Measurements from ENCODE around the gene PARD6G. TPM values are rescaled to one million over a fixed set of nuclear protein-coding genes. Genes with fewer than 3 reads are reported as not detected.

Gene PARD6G
- total RNA-seq, 2 experiments from 2014 or later: 0.10 TPM; not detected in 1

- H3K4me1 Mint-ChIP-seq (ENCODE audit: low read depth): peaks cover 6% of the 10 kb centered on the region
- no peaks in the 10 kb centered on the region for H3K36me3 Mint-ChIP-seq (ENCODE audit: low read depth)
- peaks cover 44% of the 10 kb centered on the region for H3K27me3 Mint-ChIP-seq (ENCODE audit: low read depth)
- no peak overlapping the region for H3K4me3 Mint-ChIP-seq
- DNase-seq: no peak
- intact Hi-C loops (cut with micrococcal nuclease): no loop called here
- no peak overlapping the region for H3K27ac Mint-ChIP-seq
- CTCF ChIA-PET: interaction anchor here (0.5 kb wide), 1 partner anchor 67 kb away, joined by 3 read pairs; no protein-coding TSS in a partner anchor
- no peaks in the 10 kb centered on the region for H3K9me3 Mint-ChIP-seq
These were observed 46.2 kb downstream of the PARD6G start for GRCh38 chr18:80200932-80201672.

GRCh38 chr18:80200171-80200931 is 47.0 kb downstream of the PARD6G start:
- H3K36me3 Mint-ChIP-seq (ENCODE audit: low read depth): no peaks in the 10 kb centered on the region
- CTCF ChIA-PET: interaction anchor here (0.5 kb wide), 1 partner anchor 66 kb away, joined by 3 read pairs; no protein-coding TSS in a partner anchor
- H3K4me3 Mint-ChIP-seq: no peak overlapping the region
- no peaks in the 10 kb centered on the region for H3K9me3 Mint-ChIP-seq
- peaks cover 42% of the 10 kb centered on the region for H3K27me3 Mint-ChIP-seq (ENCODE audit: low read depth)
- H3K4me1 Mint-ChIP-seq (ENCODE audit: low read depth): peaks cover 6% of the 10 kb centered on the region
- no peak overlapping the region for H3K27ac Mint-ChIP-seq
- intact Hi-C loops (cut with micrococcal nuclease): no loop called here
- no peak for DNase-seq

DNA sequence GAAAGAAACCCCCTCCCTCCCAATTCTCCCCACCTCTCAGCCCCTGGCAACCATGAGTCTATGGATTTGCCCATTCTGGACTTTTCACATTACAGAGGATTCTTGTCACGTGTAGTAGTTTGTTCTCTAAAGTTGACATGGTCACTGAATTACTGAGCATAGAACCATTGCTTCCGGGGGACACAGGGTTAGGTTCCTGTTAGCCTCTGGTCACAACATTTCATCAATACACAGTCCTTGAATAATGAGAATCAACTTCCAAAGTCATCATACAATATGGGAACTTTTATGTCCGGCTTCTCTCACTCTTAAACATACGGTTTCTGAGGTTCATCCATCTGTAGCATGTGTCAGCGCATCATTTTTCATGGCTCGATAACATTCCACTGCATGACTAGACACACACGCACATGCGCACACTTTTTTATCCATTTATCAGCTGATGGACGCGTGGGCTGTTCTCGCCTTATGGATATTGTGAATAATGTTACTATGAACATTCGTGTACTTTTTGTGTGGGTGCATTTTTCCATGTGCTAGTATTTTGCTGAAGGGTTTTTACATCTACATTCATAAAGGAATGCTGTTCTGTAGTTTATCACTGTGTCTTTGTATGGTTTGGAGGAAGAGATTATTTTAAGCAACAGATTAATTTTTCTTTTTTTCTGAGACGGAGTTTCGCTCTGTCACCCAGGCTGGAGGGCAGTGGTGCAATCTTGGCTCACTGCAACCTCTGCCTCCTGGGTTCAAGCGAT is 48.1 kb downstream of the PARD6G start:
- Mint-ChIP-seq H3K4me3 (no peak overlapping the region), H3K36me3 (ENCODE audit: low read depth) (no peaks in the 10 kb centered on the region), H3K27ac (no peak overlapping the region), H3K27me3 (ENCODE audit: low read depth) (peaks cover 42% of the 10 kb centered on the region), H3K4me1 (ENCODE audit: low read depth) (peaks cover 6% of the 10 kb centered on the region), H3K9me3 (no peaks in the 10 kb centered on the region)
- DNase-seq: no peak
- CTCF ChIA-PET: no interaction called here
- intact Hi-C loops (cut with micrococcal nuclease): no loop called here

- CTCF ChIA-PET: no interaction called here
- no peaks in the 10 kb centered on the region for H3K9me3 Mint-ChIP-seq
- intact Hi-C loops (cut with micrococcal nuclease): no loop called here
- H3K27me3 Mint-ChIP-seq (ENCODE audit: low read depth): peaks cover 45% of the 10 kb centered on the region
- H3K4me3 Mint-ChIP-seq: no peak overlapping the region
- no peak for DNase-seq
- H3K4me1 Mint-ChIP-seq (ENCODE audit: low read depth): peaks cover 6% of the 10 kb centered on the region
- no peak overlapping the region for H3K27ac Mint-ChIP-seq
- H3K36me3 Mint-ChIP-seq (ENCODE audit: low read depth): no peaks in the 10 kb centered on the region
These were observed 48.9 kb downstream of the PARD6G start for GRCh38 chr18:80198391-80198790.

DNA sequence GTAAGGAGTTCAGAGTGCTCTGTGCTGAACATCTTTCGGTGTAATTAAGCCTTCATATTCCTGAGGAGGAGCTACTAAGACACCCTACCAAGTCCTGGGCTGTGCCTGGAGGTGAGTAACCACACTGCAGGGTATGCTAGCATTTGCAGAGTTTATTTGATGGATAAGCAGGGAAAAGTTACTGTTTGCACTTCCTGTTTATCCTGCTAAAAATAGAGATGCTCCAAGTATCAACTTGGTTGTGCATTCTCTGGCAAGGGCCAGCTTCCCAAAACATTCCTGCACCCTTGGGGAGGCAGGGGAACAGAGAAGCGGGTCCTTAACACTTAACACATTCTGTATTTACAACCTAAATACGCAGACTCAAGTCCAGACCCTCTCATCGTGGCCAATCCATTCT is 49.8 kb downstream of the PARD6G start:
- Mint-ChIP-seq H3K4me1 (ENCODE audit: low read depth) (peaks cover 2% of the 10 kb centered on the region), H3K4me3 (no peak overlapping the region), H3K36me3 (ENCODE audit: low read depth) (no peaks in the 10 kb centered on the region), H3K9me3 (no peaks in the 10 kb centered on the region), H3K27me3 (ENCODE audit: low read depth) (peaks cover 40% of the 10 kb centered on the region), H3K27ac (no peak overlapping the region)
- no peak for DNase-seq
- intact Hi-C loops (cut with micrococcal nuclease): no loop called here
- CTCF ChIA-PET: no interaction called here

GRCh38 chr18:80196528-80197320 is 50.6 kb downstream of the PARD6G start:
- no peak for DNase-seq
- Mint-ChIP-seq H3K4me1 (ENCODE audit: low read depth) (no peaks in the 10 kb centered on the region), H3K36me3 (ENCODE audit: low read depth) (no peaks in the 10 kb centered on the region), H3K4me3 (no peak overlapping the region), H3K27me3 (ENCODE audit: low read depth) (peaks cover 43% of the 10 kb centered on the region), H3K27ac (no peak overlapping the region), H3K9me3 (no peaks in the 10 kb centered on the region)
- intact Hi-C loops (cut with micrococcal nuclease): no loop called here
- CTCF ChIA-PET: interaction anchor here (0.7 kb wide), 1 partner anchor 337 kb away, joined by 7 read pairs; no protein-coding TSS in a partner anchor

DNA sequence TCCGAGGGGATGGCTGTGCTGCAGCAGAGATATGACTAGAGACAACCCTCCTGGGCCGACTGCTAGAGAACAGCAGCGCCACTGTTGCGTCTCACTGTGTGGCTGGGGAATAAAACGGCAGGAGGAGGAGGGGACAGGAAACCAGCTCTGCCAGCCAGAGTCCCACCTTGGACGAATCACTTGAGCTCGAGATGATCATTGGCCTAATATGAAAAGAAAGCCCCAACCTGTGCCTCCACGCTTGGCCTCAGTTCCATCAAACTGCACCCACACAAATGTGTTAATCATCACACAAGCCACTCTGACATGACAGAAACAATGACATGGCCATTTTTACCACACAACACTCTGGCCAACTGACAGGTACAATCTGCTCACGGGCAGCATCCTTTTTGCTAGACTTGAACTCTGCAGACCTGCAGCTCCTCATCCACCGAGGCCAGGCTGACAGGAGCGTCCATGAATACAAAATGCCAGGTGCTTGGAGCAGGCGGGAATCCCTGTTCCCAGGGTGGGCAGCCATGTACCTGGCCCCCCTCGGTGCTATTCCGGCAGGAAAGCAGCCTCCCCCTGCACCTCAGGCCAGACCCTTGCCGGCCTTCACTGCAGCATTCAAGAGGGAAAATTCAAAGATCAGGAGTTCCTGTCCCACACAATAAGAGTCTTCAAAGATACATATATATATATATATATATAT is 52.3 kb downstream of the PARD6G start:
- no peaks in the 10 kb centered on the region for H3K36me3 Mint-ChIP-seq (ENCODE audit: low read depth)
- H3K4me1 Mint-ChIP-seq (ENCODE audit: low read depth): no peaks in the 10 kb centered on the region
- H3K9me3 Mint-ChIP-seq: no peaks in the 10 kb centered on the region
- CTCF ChIA-PET: no interaction called here
- no peak overlapping the region for H3K27ac Mint-ChIP-seq
- DNase-seq: no peak
- peaks cover 44% of the 10 kb centered on the region for H3K27me3 Mint-ChIP-seq (ENCODE audit: low read depth)
- intact Hi-C loops (cut with micrococcal nuclease): no loop called here
- no peak overlapping the region for H3K4me3 Mint-ChIP-seq

DNA sequence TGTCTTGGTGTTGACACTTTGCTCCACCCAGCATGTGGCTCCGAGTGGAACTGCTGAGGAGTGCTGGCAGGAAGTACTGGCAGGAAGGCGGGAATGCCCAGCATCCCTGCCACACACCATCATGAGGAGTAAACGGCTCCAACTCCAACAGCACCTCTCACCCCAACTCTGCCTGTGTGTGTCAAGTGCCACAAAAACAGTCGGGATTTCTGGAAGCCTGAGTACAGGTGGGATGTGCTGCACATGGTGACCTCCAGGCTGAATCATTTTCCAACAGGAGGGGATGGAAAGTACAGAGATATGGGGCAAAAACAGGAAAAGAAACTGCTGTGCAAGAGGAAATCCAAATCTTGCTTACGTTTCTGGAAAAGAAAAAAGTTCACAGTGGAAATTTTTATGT is 53.6 kb downstream of the PARD6G start:
- peaks cover 37% of the 10 kb centered on the region for H3K27me3 Mint-ChIP-seq (ENCODE audit: low read depth)

DNA sequence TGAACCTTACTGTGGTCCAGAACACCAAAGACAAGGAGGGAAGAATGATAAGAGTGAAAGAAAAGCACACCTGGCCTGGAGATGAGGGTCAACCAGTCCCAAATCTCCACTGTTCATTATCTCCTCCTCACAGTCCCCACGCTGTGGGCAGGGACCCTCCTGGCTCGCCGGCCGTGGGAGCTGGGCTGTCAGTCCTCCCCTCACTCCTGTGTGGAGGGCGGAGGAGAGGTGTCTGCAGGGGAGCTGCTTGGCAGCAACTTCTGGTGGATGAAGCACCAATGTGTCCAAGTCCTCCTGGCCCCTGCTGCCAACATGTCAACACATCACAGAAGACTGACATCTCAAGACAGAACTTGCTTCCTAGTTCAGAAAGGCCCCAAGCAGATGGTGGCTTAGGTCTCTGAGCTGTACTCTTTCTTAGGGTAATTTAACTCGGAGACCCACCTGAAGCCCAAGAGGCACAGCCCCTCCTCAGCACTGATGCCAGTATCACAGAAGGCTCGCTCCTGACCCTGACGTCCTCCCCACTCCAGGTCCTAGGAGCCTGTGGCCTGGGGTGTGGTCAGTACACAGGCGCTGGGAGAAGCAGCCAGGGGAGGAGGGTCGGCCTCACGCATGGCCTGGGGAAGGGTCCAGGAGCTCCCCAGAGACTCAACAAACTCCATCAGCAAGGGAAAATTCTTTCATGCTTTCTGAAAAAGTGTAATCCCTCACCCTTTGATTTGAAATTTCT is 54.5 kb downstream of the PARD6G start:
- H3K36me3 Mint-ChIP-seq (ENCODE audit: low read depth): no peaks in the 10 kb centered on the region
- H3K4me1 Mint-ChIP-seq (ENCODE audit: low read depth): no peaks in the 10 kb centered on the region
- no peak for DNase-seq
- intact Hi-C loops (cut with micrococcal nuclease): no loop called here
- CTCF ChIA-PET: no interaction called here
- H3K27ac Mint-ChIP-seq: no peak overlapping the region
- no peak overlapping the region for H3K4me3 Mint-ChIP-seq
- H3K9me3 Mint-ChIP-seq: no peaks in the 10 kb centered on the region
- H3K27me3 Mint-ChIP-seq (ENCODE audit: low read depth): peaks cover 37% of the 10 kb centered on the region

More for the DNA sequence above, 53.6 kb downstream of the PARD6G start:
- DNase-seq: no peak
- intact Hi-C loops (cut with micrococcal nuclease): no loop called here
- Mint-ChIP-seq H3K4me1 (ENCODE audit: low read depth) (no peaks in the 10 kb centered on the region), H3K36me3 (ENCODE audit: low read depth) (no peaks in the 10 kb centered on the region), H3K9me3 (no peaks in the 10 kb centered on the region), H3K27ac (no peak overlapping the region), H3K4me3 (no peak overlapping the region)
- CTCF ChIA-PET: no interaction called here

DNA sequence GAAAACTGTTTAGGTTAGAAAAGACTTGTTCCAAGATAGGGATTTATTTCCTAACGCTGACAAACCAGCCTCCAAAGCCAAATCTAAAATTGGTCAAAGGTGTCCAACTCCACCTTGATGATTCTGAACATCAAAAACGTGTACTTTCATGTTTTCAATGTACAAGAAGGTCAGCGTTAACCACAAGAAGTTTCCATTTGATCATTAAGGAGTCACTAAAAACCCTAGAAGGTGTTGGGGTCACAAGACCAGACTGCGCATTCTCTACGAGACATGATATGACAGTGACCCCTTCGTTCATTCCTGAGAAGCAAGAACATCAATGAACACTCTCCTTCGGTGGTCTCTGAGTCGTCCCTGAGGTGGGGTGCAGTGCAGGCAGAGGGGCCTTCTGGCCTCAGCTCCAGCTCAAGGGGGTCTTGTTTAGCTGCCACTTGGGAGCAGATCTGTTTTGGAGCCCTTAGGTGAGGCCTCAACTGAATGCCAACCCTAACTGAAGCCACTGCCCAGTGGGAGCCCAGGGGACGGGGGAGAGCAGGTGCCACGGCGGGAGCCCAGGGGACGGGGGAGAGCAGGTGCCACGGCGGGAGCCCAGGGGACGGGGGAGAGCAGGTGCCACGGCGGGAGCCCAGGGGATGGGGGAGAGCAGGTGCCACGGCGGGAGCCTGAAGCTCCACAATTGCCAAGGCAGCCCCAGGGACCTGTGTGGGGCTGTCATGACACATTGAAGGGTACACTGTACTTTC is 55.2 kb downstream of the PARD6G start:
- no peak for DNase-seq
- intact Hi-C loops (cut with micrococcal nuclease): no loop called here
- Mint-ChIP-seq H3K27ac (no peak overlapping the region), H3K9me3 (no peaks in the 10 kb centered on the region), H3K4me1 (ENCODE audit: low read depth) (no peaks in the 10 kb centered on the region), H3K27me3 (ENCODE audit: low read depth) (peaks cover 32% of the 10 kb centered on the region), H3K36me3 (ENCODE audit: low read depth) (no peaks in the 10 kb centered on the region), H3K4me3 (no peak overlapping the region)
- CTCF ChIA-PET: no interaction called here

DNA sequence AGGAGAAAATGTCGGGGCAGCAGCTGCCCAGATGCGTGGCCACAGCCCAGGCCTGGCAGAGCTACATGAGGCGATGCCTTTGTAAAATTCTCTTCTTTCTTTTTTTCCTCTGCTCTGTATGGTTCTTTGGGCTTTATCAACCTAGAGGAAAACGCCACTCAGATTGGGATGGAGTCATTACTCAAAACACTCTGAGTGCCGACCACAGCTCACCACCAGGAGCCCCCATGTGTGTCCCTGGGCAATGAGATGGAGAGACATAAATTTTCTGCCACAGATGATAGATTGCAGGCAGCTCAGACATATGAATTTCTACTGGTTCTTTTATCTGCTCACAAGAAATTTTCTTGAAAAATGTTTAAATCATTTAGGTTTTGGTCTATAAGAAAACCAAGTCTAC is 56.0 kb downstream of the PARD6G start:
- H3K27me3 Mint-ChIP-seq (ENCODE audit: low read depth): peaks cover 29% of the 10 kb centered on the region
- DNase-seq: no peak
- H3K36me3 Mint-ChIP-seq (ENCODE audit: low read depth): no peaks in the 10 kb centered on the region
- intact Hi-C loops (cut with micrococcal nuclease): no loop called here
- CTCF ChIA-PET: no interaction called here
- peaks cover under 1% of the 10 kb centered on the region for H3K9me3 Mint-ChIP-seq
- no peak overlapping the region for H3K4me3 Mint-ChIP-seq
- H3K27ac Mint-ChIP-seq: no peak overlapping the region
- no peaks in the 10 kb centered on the region for H3K4me1 Mint-ChIP-seq (ENCODE audit: low read depth)
